CD4-positive, alpha-beta T cell treated with Interleukin-15 for 4 hours (primary cell): Measurements from ENCODE around the gene XIRP2.

Experiments
- DNase-seq: peaks from one replicate; pipeline ENCODE4 v3.0.0-alpha.2; 2020; ENCODE audit warnings: low spot score

XIRP2 gene

GRCh38 chr2:167134381-167135072 lies 246.2 kb downstream of the XIRP2 start:
- no peak for DNase-seq

- no peak for DNase-seq
Observed at GRCh38 chr2:167135706-167136105, 247.4 kb downstream of the XIRP2 start.

GRCh38 chr2:167136879-167137596 lies 248.8 kb downstream of the XIRP2 start:
- no peak for DNase-seq

- no peak for DNase-seq
Observed at GRCh38 chr2:167140330-167140729, 252.1 kb downstream of the XIRP2 start.

GRCh38 chr2:167140767-167141166 lies 252.5 kb downstream of the XIRP2 start:
- no peak for DNase-seq

GRCh38 chr2:167142554-167142953 lies 254.3 kb downstream of the XIRP2 start:
- DNase-seq: no peak

GRCh38 chr2:167144179-167144898 lies 256.1 kb downstream of the XIRP2 start:
- no peak for DNase-seq

GRCh38 chr2:167147271-167147941 lies 259.1 kb downstream of the XIRP2 start:
- no peak for DNase-seq

GRCh38 chr2:167151894-167152293 lies 263.6 kb downstream of the XIRP2 start:
- DNase-seq: no peak

GRCh38 chr2:167157523-167157922 lies 269.2 kb downstream of the XIRP2 start:
- DNase-seq: no peak

- DNase-seq: no peak
Observed at GRCh38 chr2:167177196-167177595, 288.9 kb downstream of the XIRP2 start.

GRCh38 chr2:167181134-167181533 lies 292.9 kb downstream of the XIRP2 start:
- DNase-seq: no peak

GRCh38 chr2:167181688-167182087 lies 293.4 kb downstream of the XIRP2 start:
- no peak for DNase-seq

- no peak for DNase-seq
Observed at GRCh38 chr2:167182403-167182802, 294.1 kb downstream of the XIRP2 start.

GRCh38 chr2:167183931-167184330 lies 295.7 kb downstream of the XIRP2 start:
- DNase-seq: no peak

GRCh38 chr2:167186465-167186864 lies 298.2 kb downstream of the XIRP2 start:
- DNase-seq: no peak

- no peak for DNase-seq
Observed at GRCh38 chr2:167187049-167187727, 298.9 kb downstream of the XIRP2 start.

- DNase-seq: no peak
Observed at GRCh38 chr2:167187978-167188967, 300.0 kb downstream of the XIRP2 start.

- DNase-seq: no peak
Observed at GRCh38 chr2:167190053-167190452, 301.8 kb downstream of the XIRP2 start.

- no peak for DNase-seq
Observed at GRCh38 chr2:167191588-167191987, 303.3 kb downstream of the XIRP2 start.

GRCh38 chr2:167192833-167193232 lies 304.6 kb downstream of the XIRP2 start:
- no peak for DNase-seq
